ENCODE results near the gene BCL11A. TPM values are rescaled to one million over a fixed set of nuclear protein-coding genes. Genes with fewer than 3 reads are reported as not detected.
A peak's percentile ranks its signal among the peaks of the same experiment; 100 is the strongest.

Gene BCL11A
- total RNA-seq, 2 experiments from 2014 or later, result not detected

GRCh38 chr2:60573251-60573650 lies 19.8 kb upstream of the BCL11A start:
- DNase-seq, result no peak
- H3K4me3 Mint-ChIP-seq, result no peak overlapping the region
- CTCF ChIA-PET, result interaction anchor here (0.9 to 2.4 kb wide), 2 partner anchors 9 to 13 kb away, joined by 3 to 11 read pairs; no protein-coding TSS in a partner anchor

DNA sequence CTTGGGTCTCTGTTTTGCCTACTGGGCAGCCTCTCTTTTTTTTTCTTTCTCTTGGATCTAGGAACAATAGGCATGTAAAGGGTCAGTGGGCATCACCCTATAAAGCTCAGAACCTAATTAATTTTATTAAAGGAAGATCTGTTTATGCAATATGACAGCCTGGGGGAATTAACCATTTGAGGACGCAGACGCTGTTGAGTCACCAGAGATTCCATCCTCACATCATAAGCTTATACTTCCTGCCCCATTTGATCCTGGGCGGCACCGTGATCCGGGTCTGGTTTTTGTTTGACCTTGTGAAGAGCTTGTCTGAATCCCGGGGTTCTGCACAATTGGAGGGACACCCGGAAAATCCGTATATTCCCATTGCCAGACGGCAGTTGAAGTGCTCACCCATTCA lies 16.8 kb upstream of the BCL11A start:
- no peak for ATAC-seq
- no peaks in the 10 kb centered on the region for H3K36me3 Mint-ChIP-seq
- H3K4me3 Mint-ChIP-seq, result no peak overlapping the region
- no peaks in the 10 kb centered on the region for H3K9me3 Mint-ChIP-seq (ENCODE audit: low read depth)
- CTCF ChIA-PET, result interaction anchor here (1.6 to 5.1 kb wide), 3 partner anchors 9 to 12 kb away, joined by 4 to 34 read pairs (median 12); no protein-coding TSS in a partner anchor
- H3K4me1 Mint-ChIP-seq, result peaks cover 4% of the 10 kb centered on the region
- DNase-seq, result no peak
- no peak overlapping the region for H3K27ac Mint-ChIP-seq
- peaks cover 38% of the 10 kb centered on the region for H3K27me3 Mint-ChIP-seq

More at GRCh38 chr2:60573251-60573650, 19.8 kb upstream of the BCL11A start:
- no peaks in the 10 kb centered on the region for H3K9me3 Mint-ChIP-seq (ENCODE audit: low read depth)
- H3K4me1 Mint-ChIP-seq, result peaks cover 4% of the 10 kb centered on the region
- ATAC-seq, result no peak
- H3K27ac Mint-ChIP-seq, result no peak overlapping the region
- H3K36me3 Mint-ChIP-seq, result no peaks in the 10 kb centered on the region
- H3K27me3 Mint-ChIP-seq, result peaks cover 28% of the 10 kb centered on the region

GRCh38 chr2:60569680-60570111 lies 16.2 kb upstream of the BCL11A start:
- DNase-seq, result no peak
- H3K27me3 Mint-ChIP-seq, result peaks cover 40% of the 10 kb centered on the region
- H3K4me3 Mint-ChIP-seq, result no peak overlapping the region
- no peak for ATAC-seq
- H3K27ac Mint-ChIP-seq, result no peak overlapping the region
- H3K9me3 Mint-ChIP-seq (ENCODE audit: low read depth), result no peaks in the 10 kb centered on the region
- no peaks in the 10 kb centered on the region for H3K36me3 Mint-ChIP-seq
- H3K4me1 Mint-ChIP-seq, result peaks cover 4% of the 10 kb centered on the region
- CTCF ChIA-PET, result interaction anchor here (1.6 to 5.1 kb wide), 3 partner anchors 9 to 13 kb away, joined by 4 to 34 read pairs (median 12); no protein-coding TSS in a partner anchor

DNA sequence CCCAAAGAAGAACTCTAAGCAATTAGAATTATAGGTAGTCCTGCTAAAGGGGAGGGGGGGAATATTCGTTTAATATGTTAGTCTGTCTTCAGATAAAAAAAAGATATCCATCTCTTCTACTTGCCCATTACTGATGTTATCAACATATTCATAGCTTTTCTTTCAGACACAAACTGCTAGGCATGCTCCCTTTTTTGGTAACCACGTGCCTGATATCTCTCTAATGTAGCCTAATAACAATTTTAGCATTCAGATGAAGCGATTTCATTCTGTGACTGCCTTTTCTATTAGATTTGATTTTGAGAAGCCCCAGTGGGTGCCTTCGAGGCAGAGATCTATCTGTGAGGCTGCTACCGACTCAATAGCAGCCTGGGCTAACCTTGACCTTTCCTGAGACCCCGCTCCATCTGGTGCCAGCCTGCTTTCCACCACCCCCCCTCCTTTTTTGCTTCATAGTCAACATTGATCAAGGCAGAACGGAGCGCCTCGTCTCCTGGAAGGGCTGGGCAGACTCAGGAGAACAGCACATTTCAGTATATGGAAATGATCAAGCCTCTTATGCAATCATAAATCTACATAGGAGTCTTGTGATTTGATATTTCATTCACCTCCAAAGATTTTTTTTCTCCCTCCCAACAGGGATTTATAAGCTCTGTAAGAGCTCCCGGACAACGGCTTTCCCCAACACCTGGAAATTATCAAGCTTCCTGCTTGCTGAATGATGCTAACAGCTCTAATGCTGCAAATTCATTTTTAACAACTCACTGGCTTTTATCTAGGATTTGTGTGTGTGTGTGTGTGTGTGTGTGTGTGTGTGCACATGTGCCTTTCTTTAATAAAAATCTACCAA lies 14.7 kb upstream of the BCL11A start:
- H3K27me3 Mint-ChIP-seq, result peaks cover 41% of the 10 kb centered on the region
- no peaks in the 10 kb centered on the region for H3K36me3 Mint-ChIP-seq
- CTCF ChIA-PET, result interaction anchor here (0.6 to 5.1 kb wide), 3 partner anchors 7 to 132 kb away, joined by 3 to 34 read pairs (median 12); no protein-coding TSS in a partner anchor
- no peaks in the 10 kb centered on the region for H3K9me3 Mint-ChIP-seq (ENCODE audit: low read depth)
- no peak overlapping the region for H3K27ac Mint-ChIP-seq
- DNase-seq, result no peak
- peaks cover 4% of the 10 kb centered on the region for H3K4me1 Mint-ChIP-seq
- H3K4me3 Mint-ChIP-seq, result no peak overlapping the region
- ATAC-seq, result no peak

- peaks cover 4% of the 10 kb centered on the region for H3K4me1 Mint-ChIP-seq
- no peak for ATAC-seq
- H3K27me3 Mint-ChIP-seq, result peaks cover 43% of the 10 kb centered on the region
- no peak overlapping the region for H3K27ac Mint-ChIP-seq
- no peaks in the 10 kb centered on the region for H3K36me3 Mint-ChIP-seq
- no peaks in the 10 kb centered on the region for H3K9me3 Mint-ChIP-seq (ENCODE audit: low read depth)
- CTCF ChIA-PET, result interaction anchor here (1.1 to 2.7 kb wide), 3 partner anchors 8 to 17 kb away, joined by 3 to 9 read pairs (median 3); no protein-coding TSS in a partner anchor
- DNase-seq, result no peak
- no peak overlapping the region for H3K4me3 Mint-ChIP-seq
These were observed 13.6 kb upstream of the BCL11A start for GRCh38 chr2:60567096-60567495.

DNA sequence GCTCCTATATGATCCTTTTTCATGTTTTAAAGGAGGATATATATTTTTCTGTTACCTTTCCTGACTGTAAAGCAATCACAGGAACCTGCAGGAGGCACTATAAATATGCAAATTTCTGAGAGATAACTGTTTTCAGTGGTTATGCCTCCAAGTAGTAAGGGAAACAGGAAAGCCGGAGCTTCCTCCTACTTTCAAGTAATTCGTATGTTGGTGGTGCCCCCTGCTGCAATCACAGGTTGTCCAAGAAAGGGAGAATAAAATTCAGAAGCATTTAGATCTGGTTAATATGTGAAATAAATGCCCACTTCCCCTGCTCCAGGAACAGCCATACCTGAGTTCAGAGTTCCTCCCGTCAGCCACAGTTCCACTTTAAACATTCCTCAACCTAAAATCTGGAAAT lies 12.0 kb upstream of the BCL11A start:
- peaks cover 55% of the 10 kb centered on the region for H3K27me3 Mint-ChIP-seq

DNA sequence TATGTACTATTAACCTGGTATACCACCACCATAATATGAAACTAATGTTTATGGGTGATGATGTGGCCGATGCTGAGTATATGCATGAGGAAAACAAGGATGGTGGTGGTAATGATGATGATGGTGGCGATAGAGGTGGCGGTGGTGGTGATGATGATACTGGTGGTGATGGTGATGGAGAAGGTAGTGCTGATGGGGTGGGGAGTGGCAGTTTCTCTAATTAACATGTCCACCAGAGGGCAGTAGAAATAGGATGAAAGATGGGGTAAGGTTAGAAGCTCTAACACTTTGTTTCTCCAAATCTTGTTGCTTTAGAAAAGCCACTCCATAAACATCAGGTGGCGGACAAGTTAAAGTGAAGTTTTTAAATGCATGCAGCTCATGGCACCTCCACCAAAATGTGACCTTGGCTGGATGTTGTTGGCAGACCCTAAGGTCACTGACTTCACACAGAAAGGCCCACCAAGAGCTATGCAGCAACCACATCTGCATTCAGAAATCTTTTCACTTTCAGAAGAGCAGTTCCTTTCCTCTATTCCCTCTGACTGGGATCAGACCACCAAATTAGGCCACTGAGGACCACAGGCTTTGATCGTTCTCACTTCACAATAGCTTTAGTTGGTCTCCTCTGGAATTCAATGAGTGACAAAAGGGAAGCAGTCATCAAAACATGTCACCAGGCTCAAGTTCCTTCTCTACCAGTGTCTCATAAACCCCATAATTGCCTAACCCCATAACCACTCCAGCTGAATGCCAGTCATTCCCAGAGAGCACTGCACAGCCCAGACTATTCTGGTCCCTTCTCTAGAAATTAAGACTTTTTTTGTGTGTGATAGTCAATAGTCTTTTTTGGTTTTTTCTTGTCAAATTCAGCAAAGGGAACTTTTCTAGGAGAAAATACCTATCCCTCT lies 7.5 kb upstream of the BCL11A start:
- ATAC-seq, result peak; percentile 70
- CTCF ChIA-PET, result interaction anchor here (0.7 to 5.3 kb wide), 11 partner anchors 9 to 111 kb away, joined by 3 to 62 read pairs (median 6); no protein-coding TSS in a partner anchor

More for the DNA sequence above, 12.0 kb upstream of the BCL11A start:
- no peak overlapping the region for H3K4me3 Mint-ChIP-seq
- no peak for ATAC-seq
- no peaks in the 10 kb centered on the region for H3K9me3 Mint-ChIP-seq (ENCODE audit: low read depth)
- no peak overlapping the region for H3K27ac Mint-ChIP-seq
- DNase-seq, result no peak
- CTCF ChIA-PET, result interaction anchor here (0.7 to 2.7 kb wide), 3 partner anchors 10 to 70 kb away, joined by 3 to 9 read pairs (median 3); no protein-coding TSS in a partner anchor
- H3K4me1 Mint-ChIP-seq, result peaks cover 4% of the 10 kb centered on the region
- H3K36me3 Mint-ChIP-seq, result no peaks in the 10 kb centered on the region

DNA sequence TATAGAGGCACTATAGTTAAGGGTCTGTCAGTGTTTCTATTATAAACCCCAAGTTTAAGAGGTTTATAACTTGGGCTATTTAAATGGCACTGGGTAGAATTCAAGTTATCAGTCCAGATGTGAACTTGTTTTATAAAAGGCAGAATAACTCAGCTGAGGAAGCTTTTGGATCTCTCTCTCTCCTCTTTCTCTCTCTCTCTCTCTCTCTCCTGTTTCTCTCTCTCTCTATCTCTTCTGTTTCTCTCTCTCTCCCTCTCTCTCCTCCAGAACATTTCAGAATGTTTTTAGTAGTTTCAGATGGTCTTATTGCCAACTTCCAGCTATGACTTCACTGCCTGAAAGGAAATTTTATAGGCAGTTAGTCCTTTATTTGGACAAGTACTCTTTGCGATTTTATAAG lies 6.4 kb upstream of the BCL11A start:
- Mint-ChIP-seq H3K9me3 (ENCODE audit: low read depth) (no peaks in the 10 kb centered on the region), H3K4me3 (no peak overlapping the region)
- CTCF ChIA-PET, result interaction anchor here (0.9 to 5.3 kb wide), 8 partner anchors 10 to 115 kb away, joined by 3 to 62 read pairs (median 4); no protein-coding TSS in a partner anchor

More for the DNA sequence above, 7.5 kb upstream of the BCL11A start:
- Mint-ChIP-seq H3K27me3 (peaks cover 73% of the 10 kb centered on the region), H3K4me3 (no peak overlapping the region), H3K27ac (no peak overlapping the region), H3K9me3 (ENCODE audit: low read depth) (no peaks in the 10 kb centered on the region), H3K36me3 (no peaks in the 10 kb centered on the region), H3K4me1 (peaks cover 7% of the 10 kb centered on the region)
- no peak for DNase-seq

DNA sequence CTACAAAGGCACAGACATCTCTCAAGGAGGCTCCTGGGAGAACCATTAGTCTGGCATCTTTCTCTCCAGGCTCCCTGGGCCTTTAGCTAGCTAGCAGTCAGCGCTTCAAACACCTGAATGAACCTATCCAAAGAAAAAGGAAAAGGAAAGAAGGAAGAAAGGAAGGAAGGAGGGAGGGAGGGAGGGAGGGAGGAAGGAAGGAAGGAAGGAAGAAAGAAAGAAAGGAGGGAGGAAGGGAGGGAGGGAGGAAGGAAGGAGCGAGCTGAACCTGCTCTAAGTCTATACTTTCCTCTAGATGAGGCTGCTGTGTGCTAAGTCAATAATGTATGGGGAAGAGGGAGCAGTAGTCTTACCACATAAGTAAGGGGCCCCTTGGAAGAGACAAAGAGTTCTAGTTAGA lies 5.1 kb upstream of the BCL11A start:
- DNase-seq (no peak), ATAC-seq (no peak)
- CTCF ChIA-PET, result interaction anchor here (0.6 to 5.3 kb wide), 3 partner anchors 17 to 160 kb away, joined by 3 to 62 read pairs (median 3); no protein-coding TSS in a partner anchor
- H3K9me3 Mint-ChIP-seq (ENCODE audit: low read depth), result no peaks in the 10 kb centered on the region
- peaks cover 16% of the 10 kb centered on the region for H3K4me1 Mint-ChIP-seq
- H3K36me3 Mint-ChIP-seq, result no peaks in the 10 kb centered on the region
- no peak overlapping the region for H3K27ac Mint-ChIP-seq
- peaks cover 73% of the 10 kb centered on the region for H3K27me3 Mint-ChIP-seq
- no peak overlapping the region for H3K4me3 Mint-ChIP-seq

More for the DNA sequence above, 6.4 kb upstream of the BCL11A start:
- DNase-seq, result no peak
- no peaks in the 10 kb centered on the region for H3K36me3 Mint-ChIP-seq
- H3K27ac Mint-ChIP-seq, result no peak overlapping the region
- peaks cover 15% of the 10 kb centered on the region for H3K4me1 Mint-ChIP-seq
- ATAC-seq, result no peak
- H3K27me3 Mint-ChIP-seq, result peaks cover 75% of the 10 kb centered on the region

- Mint-ChIP-seq H3K36me3 (no peaks in the 10 kb centered on the region), H3K9me3 (ENCODE audit: low read depth) (no peaks in the 10 kb centered on the region), H3K27me3 (peaks cover 76% of the 10 kb centered on the region), H3K4me3 (peak overlapping the region; percentile 5), H3K4me1 (peaks cover 21% of the 10 kb centered on the region), H3K27ac (no peak overlapping the region)
- CTCF ChIA-PET, result interaction anchor here (1.2 kb wide), 1 partner anchor 18 kb away, joined by 3 read pairs; no protein-coding TSS in a partner anchor
- ATAC-seq, result no peak
- DNase-seq, result no peak
These were observed 4.0 kb upstream of the BCL11A start for GRCh38 chr2:60557486-60557864.

- CTCF ChIA-PET, result interaction anchor here (1.9 kb wide), 1 partner anchor 25 kb away, joined by 9 read pairs; no protein-coding TSS in a partner anchor
- Mint-ChIP-seq H3K36me3 (no peaks in the 10 kb centered on the region), H3K4me3 (peak overlapping the region; percentile 5), H3K9me3 (ENCODE audit: low read depth) (no peaks in the 10 kb centered on the region), H3K27me3 (peaks cover 80% of the 10 kb centered on the region), H3K27ac (no peak overlapping the region), H3K4me1 (peaks cover 24% of the 10 kb centered on the region)
- DNase-seq (no peak), ATAC-seq (no peak)
These were observed 3.4 kb upstream of the BCL11A start for GRCh38 chr2:60556576-60557485.

GRCh38 chr2:60556175-60556574 lies 2.7 kb upstream of the BCL11A start:
- CTCF ChIA-PET, result interaction anchor here (0.9 to 1.9 kb wide), 2 partner anchors 15 to 26 kb away, joined by 3 to 9 read pairs; no protein-coding TSS in a partner anchor
- Mint-ChIP-seq H3K9me3 (ENCODE audit: low read depth) (no peaks in the 10 kb centered on the region), H3K36me3 (no peaks in the 10 kb centered on the region)

More at GRCh38 chr2:60556175-60556574, 2.7 kb upstream of the BCL11A start:
- DNase-seq (no peak), ATAC-seq (no peak)
- peaks cover 25% of the 10 kb centered on the region for H3K4me1 Mint-ChIP-seq
- H3K4me3 Mint-ChIP-seq, result no peak overlapping the region
- H3K27me3 Mint-ChIP-seq, result peaks cover 80% of the 10 kb centered on the region
- H3K27ac Mint-ChIP-seq, result no peak overlapping the region

All from activated CD8-positive, alpha-beta memory T cell treated with anti-CD3 and anti-CD28 coated beads, Interleukin-2, amount 10 ng/mL, durations not matched to agents 7 days and 5 days (primary cell).